ENCODE data around the gene CRIP3. TPM values are rescaled to one million over a fixed set of nuclear protein-coding genes. Genes with fewer than 3 reads are reported as not detected.

CRIP3 gene
- total and polyA plus RNA-seq, 2 of the 13 experiments (the other 11 are each of a cell fraction or from before 2014, with no cell fraction given) = 6.3 to 9.3 TPM

DNA sequence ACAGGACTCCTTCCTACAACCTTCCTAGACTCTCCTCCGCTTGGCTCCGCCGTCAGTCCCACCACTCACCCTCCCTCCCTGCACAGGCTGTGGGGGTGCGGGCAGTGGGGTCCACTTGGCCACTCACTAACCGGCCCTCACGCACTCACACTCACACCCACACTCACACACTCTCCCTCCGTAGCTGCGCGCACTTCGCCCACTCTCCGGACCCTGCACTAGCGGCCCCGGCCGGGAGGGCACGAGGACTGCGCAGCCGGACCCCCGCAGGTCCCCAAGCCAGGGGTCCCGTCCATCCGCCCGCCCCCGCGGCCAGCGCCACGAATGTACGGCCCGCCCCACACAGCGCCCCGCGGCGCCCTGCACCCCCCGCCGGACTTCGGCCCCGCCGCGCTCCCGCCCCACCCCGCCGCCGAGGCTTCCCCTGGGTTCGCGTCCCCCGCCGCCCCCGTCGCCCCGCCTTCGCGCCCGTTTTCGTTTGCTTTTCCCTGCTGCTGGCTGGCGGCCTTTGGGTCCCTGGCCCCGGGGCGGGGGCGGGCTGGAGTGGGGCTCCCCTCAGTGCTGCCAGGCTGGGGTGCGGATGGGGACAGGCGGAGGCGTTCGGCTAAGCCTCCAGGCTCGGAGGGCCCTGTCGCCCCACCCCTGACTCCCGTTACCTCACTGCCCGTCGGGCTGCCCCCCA, 33.6 kb downstream of the CRIP3 start (continued):
- TF ChIP-seq, protein P1, sequence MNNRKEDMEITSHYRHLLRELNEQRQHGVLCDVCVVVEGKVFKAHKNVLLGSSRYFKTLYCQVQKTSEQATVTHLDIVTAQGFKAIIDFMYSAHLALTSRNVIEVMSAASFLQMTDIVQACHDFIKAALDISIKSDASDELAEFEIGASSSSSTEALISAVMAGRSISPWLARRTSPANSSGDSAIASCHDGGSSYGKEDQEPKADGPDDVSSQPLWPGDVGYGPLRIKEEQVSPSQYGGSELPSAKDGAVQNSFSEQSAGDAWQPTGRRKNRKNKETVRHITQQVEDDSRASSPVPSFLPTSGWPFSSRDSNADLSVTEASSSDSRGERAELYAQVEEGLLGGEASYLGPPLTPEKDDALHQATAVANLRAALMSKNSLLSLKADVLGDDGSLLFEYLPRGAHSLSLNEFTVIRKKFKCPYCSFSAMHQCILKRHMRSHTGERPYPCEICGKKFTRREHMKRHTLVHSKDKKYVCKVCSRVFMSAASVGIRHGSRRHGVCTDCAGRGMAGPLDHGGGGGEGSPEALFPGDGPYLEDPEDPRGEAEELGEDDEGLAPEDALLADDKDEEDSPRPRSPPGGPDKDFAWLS (CRISPR knock-in tag; IDR thresholded peaks at IDR 0.05; ENCODE audit: borderline replicate concordance) = peak; percentile 99
- peak; percentile 64 for TF ChIP-seq DMAP1 (CRISPR knock-in tag; IDR thresholded peaks at IDR 0.05)
- TF ChIP-seq SYNCRIP (IDR thresholded peaks at IDR 0.05; ENCODE audit: insufficient read depth, low read depth, low read length) = no peak
- TF ChIP-seq, protein P2, sequence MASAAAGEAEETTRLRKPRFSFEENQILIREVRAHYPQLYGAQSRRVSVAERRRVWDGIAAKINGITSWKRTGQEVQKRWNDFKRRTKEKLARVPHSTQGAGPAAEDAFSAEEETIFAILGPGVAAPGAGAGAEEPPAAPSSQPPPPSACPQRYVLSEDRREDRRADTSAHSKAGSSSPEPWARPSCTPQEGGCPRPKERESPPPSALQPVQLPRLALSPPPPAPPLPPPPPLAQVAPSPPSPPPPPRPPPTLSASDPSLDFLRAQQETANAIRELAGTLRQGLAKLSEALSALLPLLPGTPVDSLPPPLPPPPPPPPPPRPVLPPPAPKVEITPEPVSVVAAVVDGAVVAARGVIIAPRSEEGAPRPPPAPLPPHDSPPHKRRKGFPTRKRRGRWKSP (CRISPR knock-in tag; IDR thresholded peaks at IDR 0.05) = peak; percentile 84; the same call in 1 of the 2 replicates
- no peak for TF ChIP-seq ATM (IDR thresholded peaks at IDR 0.05; ENCODE audit: borderline replicate concordance)
- no peak for TF ChIP-seq ZNF572 (CRISPR knock-in tag; IDR thresholded peaks at IDR 0.05)
- TF ChIP-seq RFX5 (IDR thresholded peaks at IDR 0.05; ENCODE audit: low read depth, low read length) = no peak
- TF ChIP-seq, protein P3, sequence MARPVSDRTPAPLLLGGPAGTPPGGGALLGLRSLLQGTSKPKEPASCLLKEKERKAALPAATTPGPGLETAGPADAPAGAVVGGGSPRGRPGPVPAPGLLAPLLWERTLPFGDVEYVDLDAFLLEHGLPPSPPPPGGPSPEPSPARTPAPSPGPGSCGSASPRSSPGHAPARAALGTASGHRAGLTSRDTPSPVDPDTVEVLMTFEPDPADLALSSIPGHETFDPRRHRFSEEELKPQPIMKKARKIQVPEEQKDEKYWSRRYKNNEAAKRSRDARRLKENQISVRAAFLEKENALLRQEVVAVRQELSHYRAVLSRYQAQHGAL (CRISPR knock-in tag; IDR thresholded peaks at IDR 0.05; ENCODE audit: not compliant biosample characterization) = no peak
- TF ChIP-seq FOXO1 (CRISPR knock-in tag; IDR thresholded peaks at IDR 0.05) = peak; percentile 67
- peak; percentile 93 for TF ChIP-seq ZNF230 (CRISPR knock-in tag; IDR thresholded peaks at IDR 0.05)
- TF ChIP-seq, protein P4, sequence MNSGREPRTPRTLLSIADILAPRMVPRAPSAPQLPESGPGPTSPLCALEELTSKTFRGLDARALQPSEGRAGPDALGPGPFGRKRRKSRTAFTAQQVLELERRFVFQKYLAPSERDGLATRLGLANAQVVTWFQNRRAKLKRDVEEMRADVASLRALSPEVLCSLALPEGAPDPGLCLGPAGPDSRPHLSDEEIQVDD (CRISPR knock-in tag; IDR thresholded peaks at IDR 0.05; ENCODE audit: borderline replicate concordance) = peak; percentile 58; the same call in 1 of the 2 replicates
- no peak for TF ChIP-seq ZNF382 (CRISPR knock-in tag; IDR thresholded peaks at IDR 0.05; ENCODE audit: borderline replicate concordance)
- peak; percentile 97 for TF ChIP-seq ZNF678 (CRISPR knock-in tag; IDR thresholded peaks at IDR 0.05)
- peak; percentile 63 for TF ChIP-seq HDAC1 (CRISPR knock-in tag; IDR thresholded peaks at IDR 0.05)
- no peak for TF ChIP-seq NPAS2 (CRISPR knock-in tag; IDR thresholded peaks at IDR 0.05; ENCODE audit: borderline replicate concordance)
- TF ChIP-seq, protein P5, sequence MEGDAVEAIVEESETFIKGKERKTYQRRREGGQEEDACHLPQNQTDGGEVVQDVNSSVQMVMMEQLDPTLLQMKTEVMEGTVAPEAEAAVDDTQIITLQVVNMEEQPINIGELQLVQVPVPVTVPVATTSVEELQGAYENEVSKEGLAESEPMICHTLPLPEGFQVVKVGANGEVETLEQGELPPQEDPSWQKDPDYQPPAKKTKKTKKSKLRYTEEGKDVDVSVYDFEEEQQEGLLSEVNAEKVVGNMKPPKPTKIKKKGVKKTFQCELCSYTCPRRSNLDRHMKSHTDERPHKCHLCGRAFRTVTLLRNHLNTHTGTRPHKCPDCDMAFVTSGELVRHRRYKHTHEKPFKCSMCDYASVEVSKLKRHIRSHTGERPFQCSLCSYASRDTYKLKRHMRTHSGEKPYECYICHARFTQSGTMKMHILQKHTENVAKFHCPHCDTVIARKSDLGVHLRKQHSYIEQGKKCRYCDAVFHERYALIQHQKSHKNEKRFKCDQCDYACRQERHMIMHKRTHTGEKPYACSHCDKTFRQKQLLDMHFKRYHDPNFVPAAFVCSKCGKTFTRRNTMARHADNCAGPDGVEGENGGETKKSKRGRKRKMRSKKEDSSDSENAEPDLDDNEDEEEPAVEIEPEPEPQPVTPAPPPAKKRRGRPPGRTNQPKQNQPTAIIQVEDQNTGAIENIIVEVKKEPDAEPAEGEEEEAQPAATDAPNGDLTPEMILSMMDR (CRISPR knock-in tag; IDR thresholded peaks at IDR 0.05) = peak; percentile 6; the same call in 1 of the 2 replicates
- TF ChIP-seq ZFYVE20 (CRISPR knock-in tag; IDR thresholded peaks at IDR 0.05; ENCODE audit: borderline replicate concordance, low read depth) = no peak; the same call in 1 of the 2 replicates
- TF ChIP-seq SP5 (CRISPR knock-in tag; IDR thresholded peaks at IDR 0.05; ENCODE audit: borderline replicate concordance, low read depth) = peak; percentile 89
- TF ChIP-seq GATAD2A (CRISPR knock-in tag; IDR thresholded peaks at IDR 0.05) = peak; percentile 40; the same call in 1 of the 2 replicates
- TF ChIP-seq RFXAP (CRISPR knock-in tag; IDR thresholded peaks at IDR 0.05; ENCODE audit: borderline replicate concordance) = peak; percentile 59; the same call in 1 of the 2 replicates
- no peak for TF ChIP-seq TP53 (CRISPR knock-in tag; conservative IDR thresholded peaks at IDR 0.05)
- no peak for TF ChIP-seq ZNF850 (CRISPR knock-in tag; conservative IDR thresholded peaks at IDR 0.05)
- peak; percentile 91; the same call in 1 of the 2 replicates for TF ChIP-seq ZNF782 (CRISPR knock-in tag; IDR thresholded peaks at IDR 0.05; ENCODE audit: borderline replicate concordance)
- 0 out of 2 replicates have a peak, but pooled peaks have one; percentile 79 for TF ChIP-seq ZNF616 (CRISPR knock-in tag; IDR thresholded peaks at IDR 0.05; ENCODE audit: low read depth)
- TF ChIP-seq SRY (CRISPR knock-in tag; IDR thresholded peaks at IDR 0.05) = peak; percentile 87
